Esophagus (tissue), 2 donors: ENCODE data around the gene C16orf90. TPM values are rescaled to one million over a fixed set of nuclear protein-coding genes. Genes with fewer than 3 reads are reported as not detected.

ENCODE experiments used
- H3K27ac ChIP-seq, 2 donors: one replicate each; pipeline ENCODE4 v1.5.1; 2013; ENCODE audit warnings: low read depth in 2 of 2, mild to moderate bottlenecking in 2 of 2, inconsistent platforms in 1 of 2, low read length in 1 of 2, moderate library complexity in 1 of 2
- H3K27me3 ChIP-seq, 2 donors: one replicate each; pipeline ENCODE4 v1.6.1; 2013; ENCODE audit warnings: low read length in 2 of 2, control low read depth in 1 of 2, mild to moderate bottlenecking in 1 of 2; ENCODE audit not compliant: insufficient read depth in 2 of 2, control insufficient read depth in 1 of 2
- H3K36me3 ChIP-seq, 2 donors: one replicate each; pipeline ENCODE4 v1.6.1; 2013; ENCODE audit warnings: low read length in 1 of 2; ENCODE audit not compliant: control insufficient read depth in 2 of 2, insufficient read depth in 2 of 2
- H3K4me1 ChIP-seq, 2 donors: one replicate each; pipeline ENCODE4 v1.6.1; 2013; ENCODE audit warnings: low read length in 1 of 2; ENCODE audit not compliant: control insufficient read depth in 2 of 2, insufficient read depth in 2 of 2
- H3K4me3 ChIP-seq, 2 donors: one replicate each; pipeline ENCODE4 v1.5.1; 2013; ENCODE audit warnings: low read length in 2 of 2, mild to moderate bottlenecking in 2 of 2, low read depth in 1 of 2, moderate library complexity in 1 of 2
- H3K9me3 ChIP-seq, 2 donors: one replicate each; pipeline ENCODE4 v1.6.1; 2013; ENCODE audit warnings: mild to moderate bottlenecking in 2 of 2, low read depth in 1 of 2, low read length in 1 of 2, moderate library complexity in 1 of 2; ENCODE audit not compliant: control insufficient read depth in 2 of 2, insufficient read depth in 1 of 2
- WGBS, 2 donors: extraction: QIAGEN DNeasy Blood & Tissue Kit; methylation state at CpG; one replicate each; pipeline ENCODE4 v1.1.7; 2013; 5-methylcytosine and 5-hydroxymethylcytosine counted together
- polyA plus RNA-seq, 2 donors: library from polyadenylated mRNA; stranded (reverse); fragments of 200-250 nt; gene quantifications; one replicate each; pipeline ENCODE4 v1.2.3, GENCODE V29; 2013
- donor health status: healthy with polysubstance abuse.
- donor health status: Bipolar disorder and iron deficiency.

C16orf90 gene
- polyA plus RNA-seq, 2 donors: not detected

- H3K27me3 ChIP-seq: no peaks in the 10 kb centered on the region
- WGBS, 2 donors: 43% methylated on average over 9 of the region's 9 CpGs
- no peaks in the 10 kb centered on the region for H3K9me3 ChIP-seq
- H3K4me3 ChIP-seq: peak overlapping the region in 1 of 2 donors; percentile 83
- H3K36me3 ChIP-seq: no peaks in the 10 kb centered on the region
- no peak overlapping the region for H3K27ac ChIP-seq
- H3K4me1 ChIP-seq: peaks cover 0 to 5% of the 10 kb centered on the region in 2 donors
These were observed 35.7 kb downstream of the C16orf90 start for GRCh38 chr16:3459401-3460090.

GRCh38 chr16:3458852-3459361 is 36.4 kb downstream of the C16orf90 start:
- 3 to 4% methylated on average over 10 of the region's 10 CpGs for WGBS, 2 donors
- peaks cover 0 to 5% of the 10 kb centered on the region in 2 donors for H3K4me1 ChIP-seq

GRCh38 chr16:3458278-3458851 is 36.9 kb downstream of the C16orf90 start:
- no peaks in the 10 kb centered on the region for H3K9me3 ChIP-seq
- peaks cover 0 to 5% of the 10 kb centered on the region in 2 donors for H3K4me1 ChIP-seq
- peak overlapping the region; percentile 83 to 87 for H3K4me3 ChIP-seq
- no peaks in the 10 kb centered on the region for H3K36me3 ChIP-seq
- 0 to 2% methylated on average over 28 to 47 of the region's 47 CpGs for WGBS, 2 donors
- H3K27me3 ChIP-seq: no peaks in the 10 kb centered on the region
- peak overlapping the region; percentile 94 to 96 for H3K27ac ChIP-seq

More at GRCh38 chr16:3458852-3459361, 36.4 kb downstream of the C16orf90 start:
- Histone ChIP-seq H3K27me3 (no peaks in the 10 kb centered on the region), H3K4me3 (peak overlapping the region; percentile 83 to 87), H3K9me3 (no peaks in the 10 kb centered on the region), H3K36me3 (no peaks in the 10 kb centered on the region), H3K27ac (peak overlapping the region; percentile 94 to 96)

GRCh38 chr16:3457434-3458252 is 37.6 kb downstream of the C16orf90 start:
- Histone ChIP-seq H3K4me3 (peak overlapping the region; percentile 83 to 87), H3K27ac (peak overlapping the region; percentile 94 to 96), H3K9me3 (no peaks in the 10 kb centered on the region), H3K27me3 (no peaks in the 10 kb centered on the region), H3K36me3 (no peaks in the 10 kb centered on the region), H3K4me1 (peaks cover 0 to 5% of the 10 kb centered on the region in 2 donors)
- WGBS, 2 donors: 0 to 1% methylated on average over 67 to 83 of the region's 83 CpGs

GRCh38 chr16:3454631-3455147 is 40.6 kb downstream of the C16orf90 start:
- Histone ChIP-seq H3K27ac (no peak overlapping the region), H3K36me3 (no peaks in the 10 kb centered on the region), H3K4me1 (no peaks in the 10 kb centered on the region), H3K27me3 (no peaks in the 10 kb centered on the region), H3K9me3 (no peaks in the 10 kb centered on the region), H3K4me3 (no peak overlapping the region)
- WGBS, 2 donors: 75 to 77% methylated on average over 10 of the region's 10 CpGs

GRCh38 chr16:3454093-3454492 is 41.2 kb downstream of the C16orf90 start:
- WGBS, 2 donors: 85 to 89% methylated on average over 5 of the region's 5 CpGs
- H3K27ac ChIP-seq: no peak overlapping the region

GRCh38 chr16:3444032-3444388 is 51.3 kb downstream of the C16orf90 start:
- Histone ChIP-seq H3K9me3 (peaks cover 0 to 1% of the 10 kb centered on the region in 2 donors), H3K27ac (peak overlapping the region; percentile 63 to 84), H3K36me3 (peaks cover 0 to 5% of the 10 kb centered on the region in 2 donors), H3K4me3 (peak overlapping the region; percentile 60 to 76), H3K4me1 (no peaks in the 10 kb centered on the region), H3K27me3 (no peaks in the 10 kb centered on the region)
- 30 to 35% methylated on average over 10 of the region's 10 CpGs for WGBS, 2 donors

More at GRCh38 chr16:3454093-3454492, 41.2 kb downstream of the C16orf90 start:
- H3K9me3 ChIP-seq: no peaks in the 10 kb centered on the region
- no peaks in the 10 kb centered on the region for H3K27me3 ChIP-seq
- H3K4me3 ChIP-seq: no peak overlapping the region
- H3K4me1 ChIP-seq: no peaks in the 10 kb centered on the region
- no peaks in the 10 kb centered on the region for H3K36me3 ChIP-seq
